Central memory CD8-positive, alpha-beta T cell (primary cell): ENCODE data around the gene ZBTB16.

ENCODE experiments used
- ATAC-seq: fragments of 150-1000 bp; cut with Tn5 transposase; replicated peaks from 2 replicates; pipeline ENCODE4 v1.10.0; 2022; ENCODE audit warnings: mild to moderate bottlenecking, moderate FRiP score, moderate number of reproducible peaks; ENCODE audit not compliant: poor library complexity, severe bottlenecking; ENCODE audit errors: extremely low read depth
- DNase-seq, 2 donors: peaks; one replicate each; pipeline ENCODE4 v3.0.0; 2021; ENCODE audit warnings: low spot score in 2 of 2
- H3K27ac Mint-ChIP-seq: one replicate; pipeline ENCODE4 v1.8.0; 2022; ENCODE audit warnings: low read depth, mild to moderate bottlenecking, moderate library complexity, mixed read lengths
- H3K27me3 Mint-ChIP-seq: one replicate; pipeline ENCODE4 v1.8.0; 2022; ENCODE audit warnings: mixed read lengths
- H3K36me3 Mint-ChIP-seq: one replicate; pipeline ENCODE4 v1.8.0; 2022; ENCODE audit warnings: mild to moderate bottlenecking, moderate library complexity, mixed read lengths; ENCODE audit not compliant: insufficient read depth
- H3K4me1 Mint-ChIP-seq: one replicate; pipeline ENCODE4 v1.8.0; 2022; ENCODE audit warnings: mixed read lengths
- H3K4me3 Mint-ChIP-seq: one replicate; pipeline ENCODE4 v1.8.0; 2022; ENCODE audit warnings: mild to moderate bottlenecking, moderate library complexity, mixed read lengths
- H3K9me3 Mint-ChIP-seq: one replicate; pipeline ENCODE4 v1.8.0; 2022; ENCODE audit warnings: mixed read lengths

Gene ZBTB16

DNA sequence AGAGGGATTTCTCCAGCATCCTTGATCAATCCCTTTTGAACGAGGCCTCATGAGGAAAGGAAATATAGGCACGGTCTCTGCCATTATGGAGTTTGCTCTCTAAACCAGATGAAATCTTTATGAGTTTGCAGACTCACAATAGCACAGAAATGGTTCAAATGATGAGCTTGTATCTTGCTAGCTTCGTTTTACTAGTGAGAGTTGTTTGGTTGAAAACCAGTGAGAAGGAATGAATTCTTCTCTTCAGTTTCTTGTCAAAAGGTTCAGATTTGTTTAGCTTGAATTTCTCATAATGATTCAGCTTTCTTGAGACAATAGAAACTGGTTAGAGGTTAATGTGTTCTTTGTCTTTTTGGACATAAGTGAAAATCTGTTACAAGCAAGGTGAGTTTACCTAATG lies 92.7 kb downstream of the ZBTB16 start:
- Mint-ChIP-seq H3K4me1 (peaks cover 45% of the 10 kb centered on the region), H3K4me3 (no peak overlapping the region)

DNA sequence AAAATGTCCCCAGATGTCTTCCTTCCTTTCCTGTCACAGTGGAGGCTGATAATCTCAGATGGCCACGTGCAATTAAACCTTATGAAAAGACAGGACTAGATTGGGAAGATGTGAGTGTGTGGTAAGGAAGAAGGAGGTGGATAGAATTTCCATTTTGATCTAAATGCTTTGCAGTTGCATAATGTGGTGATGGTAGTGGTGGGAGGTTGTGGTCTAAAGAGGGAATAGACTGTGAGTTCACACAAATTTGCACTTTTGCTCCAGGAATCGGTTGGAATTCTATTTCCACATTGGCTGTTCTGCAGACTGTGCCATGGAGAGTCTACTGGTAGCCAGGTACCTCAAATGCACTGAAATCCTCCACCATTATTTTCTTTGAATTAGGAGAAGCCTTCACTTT lies 93.3 kb downstream of the ZBTB16 start:
- Mint-ChIP-seq H3K9me3 (no peaks in the 10 kb centered on the region), H3K36me3 (no peaks in the 10 kb centered on the region), H3K27ac (no peak overlapping the region), H3K4me1 (peaks cover 47% of the 10 kb centered on the region), H3K27me3 (no peaks in the 10 kb centered on the region), H3K4me3 (no peak overlapping the region)
- no peak for ATAC-seq
- DNase-seq: no peak

More for the DNA sequence above, 92.7 kb downstream of the ZBTB16 start:
- no peak for ATAC-seq
- H3K36me3 Mint-ChIP-seq: no peaks in the 10 kb centered on the region
- no peaks in the 10 kb centered on the region for H3K27me3 Mint-ChIP-seq
- DNase-seq: no peak
- no peak overlapping the region for H3K27ac Mint-ChIP-seq
- H3K9me3 Mint-ChIP-seq: no peaks in the 10 kb centered on the region

GRCh38 chr11:114153224-114153623 lies 93.7 kb downstream of the ZBTB16 start:
- H3K4me3 Mint-ChIP-seq: no peak overlapping the region
- H3K36me3 Mint-ChIP-seq: no peaks in the 10 kb centered on the region
- H3K4me1 Mint-ChIP-seq: peaks cover 47% of the 10 kb centered on the region
- ATAC-seq (no peak), DNase-seq (no peak)
- no peaks in the 10 kb centered on the region for H3K27me3 Mint-ChIP-seq
- no peaks in the 10 kb centered on the region for H3K9me3 Mint-ChIP-seq
- no peak overlapping the region for H3K27ac Mint-ChIP-seq

GRCh38 chr11:114154271-114155047 lies 94.9 kb downstream of the ZBTB16 start:
- peaks cover 48% of the 10 kb centered on the region for H3K4me1 Mint-ChIP-seq
- no peak overlapping the region for H3K27ac Mint-ChIP-seq
- DNase-seq: no peak
- H3K36me3 Mint-ChIP-seq: peaks cover 3% of the 10 kb centered on the region
- no peaks in the 10 kb centered on the region for H3K27me3 Mint-ChIP-seq
- no peak for ATAC-seq
- H3K9me3 Mint-ChIP-seq: no peaks in the 10 kb centered on the region
- H3K4me3 Mint-ChIP-seq: no peak overlapping the region

DNA sequence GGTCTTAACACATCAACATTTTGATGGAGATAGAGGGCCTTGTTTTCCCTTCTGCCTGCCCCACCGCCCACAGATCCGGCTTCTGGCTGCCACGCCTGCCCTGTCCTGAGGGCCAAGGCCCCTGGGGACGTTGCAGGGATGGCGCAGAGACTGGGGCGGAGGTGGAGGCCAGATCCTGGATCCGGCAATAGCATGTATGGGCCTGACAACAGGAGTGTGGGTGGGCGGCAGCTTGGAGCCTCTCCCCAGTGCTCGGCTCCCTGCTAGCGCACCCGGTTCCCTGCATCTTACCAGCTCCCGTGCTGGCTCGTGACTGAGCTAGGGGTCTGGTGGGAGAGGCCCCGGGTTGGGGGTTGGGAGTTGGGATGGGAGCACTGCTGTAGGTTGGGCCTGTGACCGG lies 95.6 kb downstream of the ZBTB16 start:
- no peak overlapping the region for H3K27ac Mint-ChIP-seq
- no peak for DNase-seq

GRCh38 chr11:114156131-114156581 lies 96.6 kb downstream of the ZBTB16 start:
- no peak overlapping the region for H3K27ac Mint-ChIP-seq
- H3K27me3 Mint-ChIP-seq: no peaks in the 10 kb centered on the region
- H3K36me3 Mint-ChIP-seq: peaks cover 8% of the 10 kb centered on the region
- H3K9me3 Mint-ChIP-seq: no peaks in the 10 kb centered on the region
- ATAC-seq: no peak
- no peak for DNase-seq
- H3K4me1 Mint-ChIP-seq: peaks cover 63% of the 10 kb centered on the region
- H3K4me3 Mint-ChIP-seq: no peak overlapping the region

More for the DNA sequence above, 95.6 kb downstream of the ZBTB16 start:
- Mint-ChIP-seq H3K9me3 (no peaks in the 10 kb centered on the region), H3K27me3 (no peaks in the 10 kb centered on the region), H3K4me3 (no peak overlapping the region), H3K36me3 (peaks cover 6% of the 10 kb centered on the region), H3K4me1 (peaks cover 55% of the 10 kb centered on the region)
- ATAC-seq: no peak

DNA sequence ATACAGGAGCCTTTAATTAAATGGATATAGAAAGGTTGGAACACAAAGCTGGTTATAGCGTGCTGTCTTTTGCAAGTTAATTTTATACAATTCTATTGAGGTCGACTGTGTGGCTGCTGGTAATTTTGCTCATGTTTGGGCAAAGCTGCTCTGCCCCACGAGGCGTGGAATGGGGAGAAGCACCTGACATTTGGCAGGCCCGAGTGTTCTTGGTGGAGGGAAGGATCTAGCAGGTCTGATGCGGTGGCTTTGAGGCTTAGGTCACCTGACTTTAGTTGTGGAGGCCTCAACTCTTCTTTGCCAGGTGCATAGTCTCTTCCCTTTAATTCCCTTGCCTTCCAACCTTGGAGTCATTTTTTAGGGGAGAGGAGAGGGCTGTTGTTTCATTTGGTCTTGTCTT lies 97.3 kb downstream of the ZBTB16 start:
- peaks cover 8% of the 10 kb centered on the region for H3K36me3 Mint-ChIP-seq
- ATAC-seq (no peak), DNase-seq (no peak)
- no peaks in the 10 kb centered on the region for H3K9me3 Mint-ChIP-seq
- no peak overlapping the region for H3K27ac Mint-ChIP-seq
- no peaks in the 10 kb centered on the region for H3K27me3 Mint-ChIP-seq
- H3K4me3 Mint-ChIP-seq: no peak overlapping the region
- peaks cover 67% of the 10 kb centered on the region for H3K4me1 Mint-ChIP-seq

DNA sequence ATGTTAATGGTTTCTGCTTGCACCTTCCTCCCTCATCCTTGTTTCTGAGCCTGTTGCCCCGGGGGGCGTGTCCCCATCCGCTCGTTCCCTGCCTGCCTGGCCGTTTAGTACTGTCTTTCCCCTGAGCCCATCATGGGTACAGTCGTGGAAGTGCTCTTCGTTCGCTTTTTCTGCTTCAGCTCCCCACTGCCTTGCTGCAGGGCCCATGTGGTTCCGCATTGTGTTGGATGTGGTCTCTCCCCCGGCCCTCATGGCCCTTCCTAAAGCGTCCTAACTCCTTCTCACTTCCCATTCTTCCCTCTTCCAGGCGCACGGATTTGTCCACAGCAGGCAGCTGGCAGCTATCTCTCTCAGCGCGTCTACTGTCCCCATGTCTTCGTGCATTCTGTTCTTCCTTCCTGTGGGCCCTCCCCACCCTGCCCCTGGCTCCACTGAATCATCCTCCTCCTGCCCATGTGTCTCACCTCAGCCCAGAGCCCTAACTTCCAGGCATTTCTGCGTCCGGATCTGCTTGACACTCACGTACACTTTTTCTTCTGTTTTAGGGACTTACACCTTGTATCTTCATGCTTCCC lies 98.1 kb downstream of the ZBTB16 start:
- ATAC-seq (no peak), DNase-seq (no peak)
- peak overlapping the region; percentile 58 for H3K27ac Mint-ChIP-seq
- no peaks in the 10 kb centered on the region for H3K9me3 Mint-ChIP-seq
- peaks cover 62% of the 10 kb centered on the region for H3K4me1 Mint-ChIP-seq
- peaks cover 8% of the 10 kb centered on the region for H3K36me3 Mint-ChIP-seq
- H3K27me3 Mint-ChIP-seq: no peaks in the 10 kb centered on the region
- H3K4me3 Mint-ChIP-seq: no peak overlapping the region

- H3K4me3 Mint-ChIP-seq: no peak overlapping the region
- DNase-seq: no peak
- no peak for ATAC-seq
- peak overlapping the region; percentile 58 for H3K27ac Mint-ChIP-seq
- H3K36me3 Mint-ChIP-seq: peaks cover 8% of the 10 kb centered on the region
- no peaks in the 10 kb centered on the region for H3K9me3 Mint-ChIP-seq
- H3K4me1 Mint-ChIP-seq: peaks cover 59% of the 10 kb centered on the region
- H3K27me3 Mint-ChIP-seq: no peaks in the 10 kb centered on the region
Measured at GRCh38 chr11:114158421-114158820, 98.9 kb downstream of the ZBTB16 start.

DNA sequence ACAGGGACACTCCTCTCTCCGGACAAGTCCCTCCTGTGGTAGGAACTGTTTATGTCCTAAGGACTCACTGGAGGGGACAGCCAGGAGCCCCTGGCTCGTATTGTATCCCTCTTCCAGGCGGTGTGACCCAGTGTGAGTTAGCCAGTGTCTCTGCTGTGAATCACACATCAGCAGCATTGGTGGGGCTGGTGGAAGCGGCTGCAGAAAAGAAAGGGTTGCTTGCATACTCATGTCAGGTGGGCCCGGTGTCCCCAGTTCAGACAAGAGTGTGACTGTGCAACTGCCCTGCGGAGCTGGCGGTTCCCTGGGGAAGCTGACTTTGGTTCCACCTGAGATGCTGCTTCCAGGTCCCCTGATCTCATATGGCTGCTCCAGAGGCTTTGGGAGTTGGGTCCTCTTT lies 99.4 kb downstream of the ZBTB16 start:
- Mint-ChIP-seq H3K4me1 (peaks cover 60% of the 10 kb centered on the region), H3K27me3 (no peaks in the 10 kb centered on the region), H3K9me3 (no peaks in the 10 kb centered on the region), H3K36me3 (peaks cover 8% of the 10 kb centered on the region), H3K27ac (peak overlapping the region; percentile 90), H3K4me3 (peak overlapping the region; percentile 70)
- DNase-seq (no peak), ATAC-seq (no peak)

DNA sequence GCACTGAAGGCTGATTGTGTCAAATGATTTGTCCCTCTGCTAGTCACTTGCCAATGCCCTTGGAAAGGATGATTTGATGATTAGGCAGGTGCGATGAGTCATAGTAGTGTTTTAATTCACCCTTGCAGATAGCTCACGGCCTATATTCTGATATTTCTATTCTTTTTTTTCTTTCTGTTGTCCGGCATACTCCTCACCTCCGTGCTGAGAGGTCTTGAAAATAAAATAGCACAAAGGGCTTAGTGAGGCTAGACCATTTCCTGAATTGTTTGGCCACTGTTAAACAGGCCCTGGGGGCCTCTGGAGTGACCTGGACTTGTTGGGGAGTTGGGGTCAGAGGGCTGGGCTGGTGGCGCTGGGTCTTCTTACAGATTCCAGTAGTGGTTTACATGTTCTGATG lies 99.8 kb downstream of the ZBTB16 start:
- no peak for ATAC-seq
- Mint-ChIP-seq H3K27ac (peak overlapping the region; percentile 90), H3K9me3 (no peaks in the 10 kb centered on the region), H3K36me3 (peaks cover 8% of the 10 kb centered on the region), H3K27me3 (no peaks in the 10 kb centered on the region), H3K4me1 (peaks cover 61% of the 10 kb centered on the region), H3K4me3 (peak overlapping the region; percentile 70)
- no peak for DNase-seq

DNA sequence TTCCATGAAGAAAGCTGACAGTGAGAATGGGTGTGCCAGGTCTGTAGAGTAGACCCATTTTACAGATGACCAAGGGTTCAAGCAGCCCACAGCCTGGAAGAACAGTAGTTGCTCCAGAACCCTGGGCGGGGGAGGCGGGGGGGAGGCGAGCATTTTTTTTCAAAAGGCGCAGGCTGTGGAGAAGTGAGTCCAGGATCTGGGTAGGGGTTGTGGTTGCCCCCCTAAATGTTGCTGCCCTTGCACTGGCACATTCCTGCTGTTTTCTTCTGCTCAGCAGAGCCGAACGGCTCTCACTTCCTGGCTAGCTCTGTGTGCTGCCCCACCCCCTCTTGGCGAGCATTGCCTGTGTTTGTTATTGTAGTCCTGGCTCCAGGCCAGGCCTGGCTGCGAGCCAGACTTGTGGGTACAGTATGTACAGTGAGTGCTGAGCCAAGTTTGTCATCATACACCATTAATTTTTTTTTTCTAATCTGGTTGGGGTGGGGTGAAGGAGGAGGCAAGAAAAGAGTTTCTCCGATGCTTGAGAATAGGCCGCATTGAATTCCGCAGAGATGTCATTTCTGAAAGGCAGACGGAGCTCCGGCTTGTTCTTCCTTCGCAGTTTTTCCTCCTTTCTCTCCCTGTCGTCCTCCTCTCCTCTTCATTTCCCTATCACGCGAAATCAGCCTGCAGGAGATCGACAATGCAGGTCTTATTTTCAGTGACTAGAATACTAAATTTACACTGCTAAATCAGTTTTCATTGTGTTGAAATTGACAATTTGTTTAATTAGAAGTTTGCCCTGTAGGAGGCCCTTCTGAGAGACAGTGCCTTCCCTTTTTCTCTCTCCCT lies 100.5 kb downstream of the ZBTB16 start:
- H3K27me3 Mint-ChIP-seq: no peaks in the 10 kb centered on the region
- peak; percentile 98 for ATAC-seq

More for the DNA sequence above, 100.5 kb downstream of the ZBTB16 start:
- Mint-ChIP-seq H3K36me3 (peaks cover 8% of the 10 kb centered on the region), H3K9me3 (no peaks in the 10 kb centered on the region), H3K4me1 (peaks cover 67% of the 10 kb centered on the region), H3K27ac (peak overlapping the region; percentile 90), H3K4me3 (peak overlapping the region; percentile 70)
- peak; percentile 96 for DNase-seq
